ENCODE measurements around the gene RERE.

GRCh38 chr1:8435569-8436071 is 381.8 kb downstream of the RERE start:
- TF ChIP-seq, protein P1, sequence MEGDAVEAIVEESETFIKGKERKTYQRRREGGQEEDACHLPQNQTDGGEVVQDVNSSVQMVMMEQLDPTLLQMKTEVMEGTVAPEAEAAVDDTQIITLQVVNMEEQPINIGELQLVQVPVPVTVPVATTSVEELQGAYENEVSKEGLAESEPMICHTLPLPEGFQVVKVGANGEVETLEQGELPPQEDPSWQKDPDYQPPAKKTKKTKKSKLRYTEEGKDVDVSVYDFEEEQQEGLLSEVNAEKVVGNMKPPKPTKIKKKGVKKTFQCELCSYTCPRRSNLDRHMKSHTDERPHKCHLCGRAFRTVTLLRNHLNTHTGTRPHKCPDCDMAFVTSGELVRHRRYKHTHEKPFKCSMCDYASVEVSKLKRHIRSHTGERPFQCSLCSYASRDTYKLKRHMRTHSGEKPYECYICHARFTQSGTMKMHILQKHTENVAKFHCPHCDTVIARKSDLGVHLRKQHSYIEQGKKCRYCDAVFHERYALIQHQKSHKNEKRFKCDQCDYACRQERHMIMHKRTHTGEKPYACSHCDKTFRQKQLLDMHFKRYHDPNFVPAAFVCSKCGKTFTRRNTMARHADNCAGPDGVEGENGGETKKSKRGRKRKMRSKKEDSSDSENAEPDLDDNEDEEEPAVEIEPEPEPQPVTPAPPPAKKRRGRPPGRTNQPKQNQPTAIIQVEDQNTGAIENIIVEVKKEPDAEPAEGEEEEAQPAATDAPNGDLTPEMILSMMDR (IDR thresholded peaks at IDR 0.05), result no peak
- TF ChIP-seq POLR2A (IDR thresholded peaks at IDR 0.05), result no peak
